Ovary (tissue), 3 donors: ENCODE results near the gene ST3GAL5.

Experiments used
- POLR2A ChIP-seq: fragments of 450-650 bp; IDR thresholded peaks from one replicate; pipeline ENCODE4 v1.6.1; 2017; ENCODE audit warnings: antibody characterized with exemption, mild to moderate bottlenecking, moderate library complexity
- TF ChIP-seq, protein P1 (sequence below), 3 donors: fragments of 450-650 bp in 2 of 3; fragments of 200-600 bp in 1 of 3; IDR thresholded peaks; one replicate each; pipeline versions ENCODE4 v1.5.1 to v1.8.0; 2016 to 2022; ENCODE audit warnings: antibody characterized with exemption in 3 of 3, mild to moderate bottlenecking in 1 of 3
- donor health status: DM: no; HTN: no; CAD: no.

DNA sequence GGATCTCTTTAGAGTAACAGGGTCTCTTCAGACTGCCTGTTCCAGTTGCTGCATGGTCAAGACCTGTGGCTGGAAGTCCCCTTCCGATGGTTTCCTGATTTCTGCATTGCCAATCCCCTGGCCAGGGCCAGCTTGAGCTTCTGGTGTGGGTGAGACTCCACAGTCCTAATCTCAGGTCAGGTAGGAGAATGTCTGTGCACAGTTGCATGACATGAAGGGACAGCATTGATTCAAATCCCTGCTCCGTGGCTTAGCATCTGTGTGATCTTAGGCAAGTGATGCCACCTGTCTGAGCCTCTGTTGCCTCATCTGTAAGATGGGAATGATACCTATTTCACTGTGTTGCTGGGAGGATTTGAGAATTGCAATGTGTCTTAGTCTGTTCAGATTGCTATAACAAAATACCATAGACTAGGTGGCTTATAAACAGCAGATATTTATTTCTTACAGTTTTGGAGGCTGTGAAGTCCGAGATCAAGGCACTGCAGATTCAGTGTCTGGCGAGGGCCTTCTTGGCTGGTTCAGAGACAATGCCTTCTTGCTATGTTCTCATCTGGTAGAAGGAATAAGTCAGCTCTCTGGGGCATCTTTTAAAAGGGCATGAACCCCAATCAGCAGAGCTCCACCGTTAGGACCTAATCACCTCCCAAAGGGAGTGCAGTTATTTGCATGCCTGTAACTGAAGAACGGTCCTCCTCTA is 68.8 kb downstream of the ST3GAL5 start:
- TF ChIP-seq, protein P1, sequence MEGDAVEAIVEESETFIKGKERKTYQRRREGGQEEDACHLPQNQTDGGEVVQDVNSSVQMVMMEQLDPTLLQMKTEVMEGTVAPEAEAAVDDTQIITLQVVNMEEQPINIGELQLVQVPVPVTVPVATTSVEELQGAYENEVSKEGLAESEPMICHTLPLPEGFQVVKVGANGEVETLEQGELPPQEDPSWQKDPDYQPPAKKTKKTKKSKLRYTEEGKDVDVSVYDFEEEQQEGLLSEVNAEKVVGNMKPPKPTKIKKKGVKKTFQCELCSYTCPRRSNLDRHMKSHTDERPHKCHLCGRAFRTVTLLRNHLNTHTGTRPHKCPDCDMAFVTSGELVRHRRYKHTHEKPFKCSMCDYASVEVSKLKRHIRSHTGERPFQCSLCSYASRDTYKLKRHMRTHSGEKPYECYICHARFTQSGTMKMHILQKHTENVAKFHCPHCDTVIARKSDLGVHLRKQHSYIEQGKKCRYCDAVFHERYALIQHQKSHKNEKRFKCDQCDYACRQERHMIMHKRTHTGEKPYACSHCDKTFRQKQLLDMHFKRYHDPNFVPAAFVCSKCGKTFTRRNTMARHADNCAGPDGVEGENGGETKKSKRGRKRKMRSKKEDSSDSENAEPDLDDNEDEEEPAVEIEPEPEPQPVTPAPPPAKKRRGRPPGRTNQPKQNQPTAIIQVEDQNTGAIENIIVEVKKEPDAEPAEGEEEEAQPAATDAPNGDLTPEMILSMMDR (IDR thresholded peaks at IDR 0.05), result no peak
- no peak for TF ChIP-seq POLR2A
